ENCODE results near the gene CRTC3. TPM values are rescaled to one million over a fixed set of nuclear protein-coding genes. Genes with fewer than 3 reads are reported as not detected.
A peak's percentile ranks its signal among the peaks of the same experiment; 100 is the strongest.

Gene CRTC3
- total and polyA plus RNA-seq, 4 donors, result 5.1 to 16.8 (median 7.6) TPM

- 80% methylated on average over 1 of the region's 1 CpG for WGBS
- peaks cover 4 to 10% (median 9%) of the 10 kb centered on the region in 4 donors for H3K4me1 ChIP-seq (ENCODE audit: control insufficient read depth in 4 of 4, insufficient read depth in 4 of 4, low read length in 3 of 4)
- TF ChIP-seq RXRA (IDR thresholded peaks at IDR 0.05) (no peak), SP1 (IDR thresholded peaks at IDR 0.05) (no peak), ZBTB33 (IDR thresholded peaks at IDR 0.05) (no peak), YY1 (IDR thresholded peaks at IDR 0.05) (no peak), FOXA1 (IDR thresholded peaks at IDR 0.05) (no peak), HNF4G (IDR thresholded peaks at IDR 0.05) (no peak), NR2F2 (IDR thresholded peaks at IDR 0.05) (no peak), FOXA2 (IDR thresholded peaks at IDR 0.05) (no peak), TAF1 (conservative IDR thresholded peaks at IDR 0.05) (no peak)
- TF ChIP-seq, protein P1, sequence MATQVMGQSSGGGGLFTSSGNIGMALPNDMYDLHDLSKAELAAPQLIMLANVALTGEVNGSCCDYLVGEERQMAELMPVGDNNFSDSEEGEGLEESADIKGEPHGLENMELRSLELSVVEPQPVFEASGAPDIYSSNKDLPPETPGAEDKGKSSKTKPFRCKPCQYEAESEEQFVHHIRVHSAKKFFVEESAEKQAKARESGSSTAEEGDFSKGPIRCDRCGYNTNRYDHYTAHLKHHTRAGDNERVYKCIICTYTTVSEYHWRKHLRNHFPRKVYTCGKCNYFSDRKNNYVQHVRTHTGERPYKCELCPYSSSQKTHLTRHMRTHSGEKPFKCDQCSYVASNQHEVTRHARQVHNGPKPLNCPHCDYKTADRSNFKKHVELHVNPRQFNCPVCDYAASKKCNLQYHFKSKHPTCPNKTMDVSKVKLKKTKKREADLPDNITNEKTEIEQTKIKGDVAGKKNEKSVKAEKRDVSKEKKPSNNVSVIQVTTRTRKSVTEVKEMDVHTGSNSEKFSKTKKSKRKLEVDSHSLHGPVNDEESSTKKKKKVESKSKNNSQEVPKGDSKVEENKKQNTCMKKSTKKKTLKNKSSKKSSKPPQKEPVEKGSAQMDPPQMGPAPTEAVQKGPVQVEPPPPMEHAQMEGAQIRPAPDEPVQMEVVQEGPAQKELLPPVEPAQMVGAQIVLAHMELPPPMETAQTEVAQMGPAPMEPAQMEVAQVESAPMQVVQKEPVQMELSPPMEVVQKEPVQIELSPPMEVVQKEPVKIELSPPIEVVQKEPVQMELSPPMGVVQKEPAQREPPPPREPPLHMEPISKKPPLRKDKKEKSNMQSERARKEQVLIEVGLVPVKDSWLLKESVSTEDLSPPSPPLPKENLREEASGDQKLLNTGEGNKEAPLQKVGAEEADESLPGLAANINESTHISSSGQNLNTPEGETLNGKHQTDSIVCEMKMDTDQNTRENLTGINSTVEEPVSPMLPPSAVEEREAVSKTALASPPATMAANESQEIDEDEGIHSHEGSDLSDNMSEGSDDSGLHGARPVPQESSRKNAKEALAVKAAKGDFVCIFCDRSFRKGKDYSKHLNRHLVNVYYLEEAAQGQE (IDR thresholded peaks at IDR 0.05), result no peak
- H3K36me3 ChIP-seq (ENCODE audit: control insufficient read depth in 4 of 4, insufficient read depth in 3 of 4, low read depth in 1 of 4, low read length in 3 of 4), result no peaks in the 10 kb centered on the region
- no peak overlapping the region for H3K9ac ChIP-seq (ENCODE audit: low read depth in 1 of 2, low read length in 2 of 2)
- no peak for DNase-seq (ENCODE audit: low spot score)
- peak overlapping the region; percentile 13 to 61 for H3K27ac ChIP-seq (ENCODE audit: low read depth in 1 of 2, low read length in 2 of 2)
- H3K27me3 ChIP-seq (ENCODE audit: control insufficient read depth in 4 of 4, insufficient read depth in 4 of 4, low read length in 3 of 4), result no peaks in the 10 kb centered on the region
- H3K9me3 ChIP-seq (ENCODE audit: control insufficient read depth in 4 of 4, low read length in 3 of 4), result no peaks in the 10 kb centered on the region
- H3K4me3 ChIP-seq (ENCODE audit: low read depth in 1 of 3, low read length in 3 of 3), result no peak overlapping the region
Measured at GRCh38 chr15:90552929-90553211, 23.1 kb downstream of the CRTC3 start.

DNA sequence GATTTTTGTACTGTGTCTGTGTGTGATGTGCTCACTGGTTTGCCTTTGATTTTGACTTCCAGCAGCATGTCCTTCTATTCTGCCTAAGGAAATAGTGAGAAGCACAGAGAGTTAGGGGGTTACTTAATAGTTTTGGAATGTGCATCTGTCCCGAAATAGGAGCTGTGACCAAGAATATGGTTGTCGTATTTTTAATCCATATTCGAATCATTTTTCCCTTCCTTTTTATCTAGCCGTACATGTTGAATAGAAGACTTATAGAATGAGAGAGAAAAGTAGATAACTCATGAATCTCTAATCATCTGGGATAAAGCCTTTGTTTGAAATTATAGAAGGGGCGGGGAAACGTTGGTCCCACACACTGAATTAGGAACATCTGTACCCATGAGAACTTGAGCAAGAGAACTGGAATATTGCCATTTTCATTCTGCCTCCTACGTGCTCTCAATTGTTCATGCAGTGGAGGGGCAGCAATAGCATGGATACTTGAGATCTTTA is 23.6 kb downstream of the CRTC3 start:
- TF ChIP-seq RXRA (IDR thresholded peaks at IDR 0.05) (peak in 1 of 2 donors; percentile 16), YY1 (IDR thresholded peaks at IDR 0.05) (peak; percentile 31)
- TF ChIP-seq, protein P2, sequence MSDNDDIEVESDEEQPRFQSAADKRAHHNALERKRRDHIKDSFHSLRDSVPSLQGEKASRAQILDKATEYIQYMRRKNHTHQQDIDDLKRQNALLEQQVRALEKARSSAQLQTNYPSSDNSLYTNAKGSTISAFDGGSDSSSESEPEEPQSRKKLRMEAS (IDR thresholded peaks at IDR 0.05), result no peak
- Histone ChIP-seq H3K4me1 (ENCODE audit: control insufficient read depth in 4 of 4, insufficient read depth in 4 of 4, low read length in 3 of 4) (peaks cover 4 to 14% (median 12%) of the 10 kb centered on the region in 4 donors), H3K9ac (ENCODE audit: low read depth in 1 of 2, low read length in 2 of 2) (no peak overlapping the region), H3K27ac (ENCODE audit: low read depth in 1 of 2, low read length in 2 of 2) (peak overlapping the region; percentile 13 to 61), H3K27me3 (ENCODE audit: control insufficient read depth in 4 of 4, insufficient read depth in 4 of 4, low read length in 3 of 4) (no peaks in the 10 kb centered on the region), H3K9me3 (ENCODE audit: control insufficient read depth in 4 of 4, low read length in 3 of 4) (no peaks in the 10 kb centered on the region), H3K36me3 (ENCODE audit: control insufficient read depth in 4 of 4, insufficient read depth in 3 of 4, low read depth in 1 of 4, low read length in 3 of 4) (no peaks in the 10 kb centered on the region), H3K4me3 (ENCODE audit: low read depth in 1 of 3, low read length in 3 of 3) (no peak overlapping the region)
- DNase-seq (ENCODE audit: low spot score), result no peak
- 69% methylated on average over 7 of the region's 7 CpGs for WGBS

DNA sequence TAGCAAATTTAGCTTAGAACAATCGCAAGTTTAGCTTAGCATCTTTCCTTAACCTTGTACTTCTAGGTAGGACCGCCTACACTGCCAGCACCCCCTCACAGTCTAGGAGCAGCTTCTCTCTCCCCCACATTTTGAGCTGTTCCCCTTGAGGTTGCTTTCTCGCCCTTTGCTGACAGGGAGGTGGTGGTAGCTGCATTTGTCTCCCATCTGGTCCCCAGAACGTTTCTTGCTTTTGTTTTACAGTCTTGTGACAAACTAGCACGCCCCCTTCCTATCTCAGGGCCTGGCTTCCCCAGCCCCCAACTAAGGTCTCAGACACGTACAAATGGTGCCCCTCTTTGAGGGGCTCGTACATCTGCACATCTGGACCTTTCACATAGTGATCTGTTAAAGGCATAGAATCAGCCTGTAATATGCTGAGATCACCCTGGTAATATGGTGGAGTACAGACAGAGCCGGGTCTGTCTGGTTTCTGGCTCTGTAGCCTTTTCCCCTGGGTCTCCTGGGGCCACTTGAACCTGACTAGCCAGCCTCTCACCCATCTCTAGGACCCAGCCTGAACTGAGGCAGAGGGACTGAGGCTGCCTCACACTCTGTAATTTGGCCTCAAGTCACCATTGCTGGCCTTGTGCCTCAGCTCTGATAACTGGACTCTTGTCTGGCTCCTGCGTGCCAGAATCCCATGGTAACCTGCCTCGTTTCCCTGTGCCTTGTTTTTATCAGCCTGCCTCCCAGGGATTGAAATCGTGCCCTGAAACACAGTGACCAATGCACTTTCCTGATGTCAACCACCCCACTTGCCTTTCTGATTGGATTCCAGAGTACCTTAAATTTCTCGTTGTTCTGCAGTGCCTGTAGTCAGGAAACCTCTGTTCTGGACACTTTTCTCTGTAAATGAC is 27.7 kb downstream of the CRTC3 start:
- H3K27me3 ChIP-seq (ENCODE audit: control insufficient read depth in 4 of 4, insufficient read depth in 4 of 4, low read length in 3 of 4), result no peaks in the 10 kb centered on the region
- H3K27ac ChIP-seq (ENCODE audit: low read depth in 1 of 2, low read length in 2 of 2), result peak overlapping the region; percentile 93 to 94
- H3K4me1 ChIP-seq (ENCODE audit: control insufficient read depth in 4 of 4, insufficient read depth in 4 of 4, low read length in 3 of 4), result peaks cover 25 to 53% (median 47%) of the 10 kb centered on the region in 4 donors
- H3K9ac ChIP-seq (ENCODE audit: low read depth in 1 of 2, low read length in 2 of 2), result peak overlapping the region; percentile 8 to 66
- no peaks in the 10 kb centered on the region for H3K36me3 ChIP-seq (ENCODE audit: control insufficient read depth in 4 of 4, insufficient read depth in 3 of 4, low read depth in 1 of 4, low read length in 3 of 4)
- no peak for DNase-seq (ENCODE audit: low spot score)
- H3K4me3 ChIP-seq (ENCODE audit: low read depth in 1 of 3, low read length in 3 of 3), result no peak overlapping the region
- 45% methylated on average over 12 of the region's 12 CpGs for WGBS
- no peaks in the 10 kb centered on the region for H3K9me3 ChIP-seq (ENCODE audit: control insufficient read depth in 4 of 4, low read length in 3 of 4)
- TF ChIP-seq NR2F2 (IDR thresholded peaks at IDR 0.05), result peak; percentile 58
- peak in 1 of 2 donors; percentile 51 for TF ChIP-seq RAD21 (IDR thresholded peaks at IDR 0.05)
- TF ChIP-seq ZBTB33 (IDR thresholded peaks at IDR 0.05), result peak; percentile 64
- no peak for TF ChIP-seq GABPA (IDR thresholded peaks at IDR 0.05 in 1 of 2, conservative IDR thresholded peaks at IDR 0.05 in 1 of 2)
- TF ChIP-seq, protein P2 (IDR thresholded peaks at IDR 0.05), result peak; percentile 36
- TF ChIP-seq, protein P1 (IDR thresholded peaks at IDR 0.05), result peak; percentile 15
- no peak for TF ChIP-seq FOXA1 (IDR thresholded peaks at IDR 0.05)
